GM10266 (cell line): ENCODE measurements around the gene PTH.

Source experiments
- DNase-seq: peaks from one replicate; pipeline ENCODE4 v3.0.0; 2012; ENCODE audit errors: extremely low spot score
- TF ChIP-seq, protein P1 (sequence below): IDR thresholded peaks from 2 replicates; pipeline ENCODE4 v1.5.1; 2012; ENCODE audit warnings: mild to moderate bottlenecking, low read depth; ENCODE audit not compliant: control insufficient read depth, insufficient read depth; ENCODE audit errors: missing control alignments

Gene PTH

DNA sequence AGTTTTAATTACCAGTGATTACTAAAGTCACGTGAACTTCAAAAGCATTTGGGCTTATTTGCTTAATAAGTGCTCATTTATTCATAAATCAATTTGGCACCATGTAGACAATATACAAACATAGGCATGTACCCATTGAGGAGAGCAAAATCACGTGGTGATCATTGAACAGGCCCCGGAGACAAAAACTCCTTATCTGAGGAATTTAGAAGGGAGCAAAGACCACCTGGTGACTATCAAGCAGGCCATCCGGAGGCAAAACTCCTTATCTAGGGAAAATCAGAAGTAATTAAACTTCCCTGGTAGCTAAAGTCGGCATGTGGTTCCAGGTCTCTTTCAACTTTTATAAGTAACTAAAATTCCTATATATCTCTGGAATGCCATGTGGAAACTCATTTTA is 27.0 kb downstream of the PTH start:
- TF ChIP-seq, protein P1, sequence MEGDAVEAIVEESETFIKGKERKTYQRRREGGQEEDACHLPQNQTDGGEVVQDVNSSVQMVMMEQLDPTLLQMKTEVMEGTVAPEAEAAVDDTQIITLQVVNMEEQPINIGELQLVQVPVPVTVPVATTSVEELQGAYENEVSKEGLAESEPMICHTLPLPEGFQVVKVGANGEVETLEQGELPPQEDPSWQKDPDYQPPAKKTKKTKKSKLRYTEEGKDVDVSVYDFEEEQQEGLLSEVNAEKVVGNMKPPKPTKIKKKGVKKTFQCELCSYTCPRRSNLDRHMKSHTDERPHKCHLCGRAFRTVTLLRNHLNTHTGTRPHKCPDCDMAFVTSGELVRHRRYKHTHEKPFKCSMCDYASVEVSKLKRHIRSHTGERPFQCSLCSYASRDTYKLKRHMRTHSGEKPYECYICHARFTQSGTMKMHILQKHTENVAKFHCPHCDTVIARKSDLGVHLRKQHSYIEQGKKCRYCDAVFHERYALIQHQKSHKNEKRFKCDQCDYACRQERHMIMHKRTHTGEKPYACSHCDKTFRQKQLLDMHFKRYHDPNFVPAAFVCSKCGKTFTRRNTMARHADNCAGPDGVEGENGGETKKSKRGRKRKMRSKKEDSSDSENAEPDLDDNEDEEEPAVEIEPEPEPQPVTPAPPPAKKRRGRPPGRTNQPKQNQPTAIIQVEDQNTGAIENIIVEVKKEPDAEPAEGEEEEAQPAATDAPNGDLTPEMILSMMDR = no peak
- DNase-seq = no peak

DNA sequence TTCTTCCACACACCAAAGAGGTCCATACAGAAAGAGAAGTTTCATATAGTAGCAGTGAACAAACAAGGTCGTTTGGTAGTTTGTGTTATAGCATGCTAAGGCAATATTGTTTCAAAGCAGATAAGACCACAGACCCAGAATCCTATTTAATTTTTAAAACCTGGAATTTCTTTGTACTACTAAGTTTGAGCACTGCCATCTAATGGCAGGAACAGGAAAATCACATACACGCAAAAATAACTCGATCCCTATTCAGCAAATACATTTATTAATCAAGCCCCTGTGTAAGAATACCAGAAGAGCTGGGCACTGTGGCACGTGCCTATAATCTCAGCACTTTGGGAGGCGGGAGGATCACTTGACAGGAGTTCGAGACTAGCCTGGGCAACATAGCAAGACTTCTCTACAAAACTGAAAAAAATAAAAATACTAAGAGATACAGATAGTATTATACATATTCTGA is 29.9 kb downstream of the PTH start:
- peak; percentile 19 for DNase-seq
- TF ChIP-seq, protein P1 = peak; percentile 61

DNA sequence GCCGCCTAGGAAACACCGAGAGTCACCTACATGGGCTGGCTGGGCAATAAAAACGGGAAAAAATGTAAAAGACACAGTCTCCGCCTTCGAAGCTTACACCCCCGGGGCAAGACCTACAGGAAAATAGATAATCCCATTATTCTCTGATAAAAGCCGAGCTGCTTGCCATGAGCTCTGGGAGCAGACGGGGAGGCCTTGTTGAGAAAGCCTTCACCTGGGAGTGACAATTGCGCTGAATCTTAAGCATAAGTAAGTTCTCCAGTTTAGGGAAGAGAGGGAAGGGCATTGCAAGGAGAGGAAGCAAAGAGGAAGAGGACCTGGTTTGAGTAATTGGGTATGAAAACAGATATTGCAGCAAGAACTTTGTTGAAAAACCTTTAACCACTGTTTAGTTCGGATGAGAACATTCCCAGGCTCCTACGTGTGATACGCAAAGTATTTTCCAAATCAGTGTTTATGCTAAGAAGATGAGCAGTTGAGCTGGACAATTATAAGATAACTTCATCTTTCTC is 32.0 kb downstream of the PTH start:
- no peak for DNase-seq
- TF ChIP-seq, protein P1 = no peak

DNA sequence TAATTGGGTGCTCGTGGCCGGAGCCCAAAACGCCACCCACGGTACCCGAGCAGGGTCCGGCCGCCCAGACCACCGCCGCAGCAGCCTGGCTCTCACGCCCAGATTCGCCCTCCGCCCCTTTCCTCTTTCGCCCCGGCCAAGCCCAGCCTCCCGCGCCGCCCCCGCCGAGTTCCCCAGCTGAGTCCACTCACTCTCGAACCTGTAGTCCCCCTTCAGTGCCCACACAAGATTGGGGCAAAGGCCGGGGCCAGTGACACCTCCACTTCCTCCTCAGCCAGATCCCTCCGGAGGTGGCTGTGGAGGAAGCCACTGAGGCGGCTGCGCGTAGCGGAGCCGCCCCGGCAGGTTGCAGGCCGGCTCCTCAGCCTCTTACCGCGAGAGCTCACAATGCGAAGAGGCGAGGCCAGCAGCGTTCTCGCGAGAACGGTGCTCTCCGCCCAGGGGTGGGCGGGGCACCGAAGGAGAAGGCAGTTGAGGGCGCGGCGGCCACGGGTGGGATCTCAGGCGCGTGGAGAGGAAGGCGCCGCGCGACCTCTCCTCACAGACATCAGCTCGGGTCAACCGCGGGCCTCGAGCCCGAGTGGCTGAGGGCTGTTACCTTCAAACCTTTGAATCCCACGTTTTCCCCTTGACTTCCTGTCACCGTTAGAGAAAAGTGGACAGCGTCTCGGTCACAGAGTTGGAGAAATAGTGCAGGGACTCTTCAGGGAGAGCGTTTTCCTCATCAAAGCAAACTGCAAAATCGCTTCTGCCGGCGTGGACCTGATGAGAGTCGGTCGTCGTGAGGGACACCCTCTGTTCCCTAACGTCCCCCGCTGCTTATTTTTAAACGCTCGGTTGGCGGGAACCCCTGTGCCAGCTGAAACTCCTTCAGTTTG is 32.7 kb downstream of the PTH start, which contains the start of gene BTBD10:
Gene BTBD10, minus strand, starts transcription at position 322 of the 878 bp plus-strand sequence. CDS start 18,098 bp downstream, outside the sequence.
- TF ChIP-seq, protein P1 = no peak
- peak; percentile 88 for DNase-seq

DNA sequence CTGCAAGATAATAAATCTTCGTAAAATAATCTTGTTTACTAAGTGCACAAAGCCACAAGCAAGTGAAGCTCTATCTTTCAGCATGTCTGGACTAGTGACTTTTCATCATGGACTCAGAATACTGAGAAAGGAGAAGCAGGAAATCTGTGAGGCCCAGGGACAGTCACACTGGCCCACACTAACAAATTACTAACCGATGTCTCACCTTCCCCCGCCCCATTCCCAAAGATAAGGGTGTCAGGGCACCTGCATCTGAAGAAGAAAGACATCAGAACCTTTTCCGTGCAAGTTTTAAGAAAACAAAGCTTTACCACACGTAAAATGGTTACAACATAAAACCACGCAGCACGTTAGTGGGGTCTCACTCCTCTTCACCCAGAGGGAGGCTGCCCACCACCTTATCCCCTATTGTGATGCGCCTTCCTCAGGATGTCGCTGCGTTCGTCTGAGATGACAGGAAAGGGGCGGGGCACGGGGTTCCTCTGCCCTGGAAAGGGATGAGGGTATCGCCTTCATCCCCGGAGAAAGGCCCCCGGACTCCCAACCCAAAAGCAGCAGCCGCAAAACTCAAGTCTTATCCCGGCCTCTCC is 33.4 kb downstream of the PTH start:
- TF ChIP-seq, protein P1 = peak; percentile 18
- peak; percentile 35 for DNase-seq

DNA sequence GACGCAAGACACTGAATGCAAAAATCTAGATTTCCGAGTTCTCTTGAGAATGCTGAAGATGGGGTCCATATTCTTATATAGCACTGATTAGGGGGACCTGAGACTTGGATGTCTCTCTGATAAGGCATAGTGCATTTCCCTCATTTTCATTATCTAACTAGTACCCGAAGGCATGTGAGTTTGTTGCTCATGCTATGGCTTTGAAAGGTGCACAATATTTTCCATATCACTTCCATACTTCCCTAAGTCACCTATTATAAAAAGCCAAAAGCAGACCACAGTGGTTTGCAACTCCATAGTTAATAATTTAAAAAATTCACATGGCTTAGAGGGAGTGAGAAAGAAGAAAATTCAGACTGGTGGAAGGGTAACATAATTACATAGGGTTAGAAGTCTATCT is 34.5 kb downstream of the PTH start:
- TF ChIP-seq, protein P1 = no peak
- DNase-seq = no peak
